Measurements from ENCODE around the gene SCG5. TPM values are rescaled to one million over a fixed set of nuclear protein-coding genes. Genes with fewer than 3 reads are reported as not detected.

The SCG5 gene
- polyA plus RNA-seq, 1 donor (not counting 4 experiments of a cell fraction or from before 2014, with no cell fraction given): 15.8 TPM

- FAIRE-seq: no peak
These were observed 59.1 kb downstream of the SCG5 start for GRCh38 chr15:32700501-32701150.

GRCh38 chr15:32701863-32702262 is 60.4 kb downstream of the SCG5 start:
- Histone ChIP-seq H3K4me2 (ENCODE audit: control insufficient read depth, extremely low read depth, insufficient read depth, low read depth, low read length) (no peak overlapping the region), H3K9ac (ENCODE audit: control insufficient read depth, extremely low read depth, insufficient read depth, low read length) (no peak overlapping the region), H3K27ac (ENCODE audit: control insufficient read depth, insufficient read depth, low read length) (no peak overlapping the region), H3K4me3 (ENCODE audit: control insufficient read depth in 2 of 3, extremely low read depth in 1 of 3, insufficient read depth in 2 of 3, low read depth in 1 of 3, low read length in 3 of 3) (no peak overlapping the region), H3K4me1 (ENCODE audit: control insufficient read depth, extremely low read depth, insufficient read depth, low read length) (peaks cover 15% of the 10 kb centered on the region), H4K20me1 (ENCODE audit: control insufficient read depth, extremely low read depth, insufficient read depth, low read length) (no peaks in the 10 kb centered on the region), H3K36me3 (ENCODE audit: control insufficient read depth in 2 of 2, extremely low read depth in 1 of 2, insufficient read depth in 2 of 2, low read length in 2 of 2) (no peaks in the 10 kb centered on the region), H3K27me3 (ENCODE audit: control insufficient read depth, extremely low read depth, insufficient read depth, low read length) (no peaks in the 10 kb centered on the region), H3K9me3 (ENCODE audit: control insufficient read depth, low read depth, low read length) (no peaks in the 10 kb centered on the region), H2AFZ (ENCODE audit: control insufficient read depth, low read length) (no peak overlapping the region), H3K9me1 (ENCODE audit: control insufficient read depth, extremely low read depth, insufficient read depth, low read length) (no peaks in the 10 kb centered on the region), H3K79me2 (ENCODE audit: control insufficient read depth, insufficient read depth, low read length) (no peaks in the 10 kb centered on the region)
- TF ChIP-seq CTCF (optimal IDR thresholded peaks at IDR 0.05 in 1 of 3, IDR thresholded peaks at IDR 0.05 in 1 of 3, conservative IDR thresholded peaks at IDR 0.05 in 1 of 3; ENCODE audit: extremely low read depth in 1 of 3, insufficient read depth in 2 of 3, low read length in 3 of 3): no peak
- no peak for TF ChIP-seq EZH2 (IDR thresholded peaks at IDR 0.05; ENCODE audit: low read length)
- dilution Hi-C loops (cut with MboI; ENCODE audit: extremely low pct_ligation_motif_present, low sequenced_read_pairs): no loop called here
- FAIRE-seq (no peak), DNase-seq (ENCODE audit: low read depth, low spot score) (no peak)

More at GRCh38 chr15:32700501-32701150, 59.1 kb downstream of the SCG5 start:
- TF ChIP-seq EZH2 (IDR thresholded peaks at IDR 0.05; ENCODE audit: low read length) (no peak), CTCF (optimal IDR thresholded peaks at IDR 0.05 in 1 of 3, IDR thresholded peaks at IDR 0.05 in 1 of 3, conservative IDR thresholded peaks at IDR 0.05 in 1 of 3; ENCODE audit: extremely low read depth in 1 of 3, insufficient read depth in 2 of 3, low read length in 3 of 3) (no peak)
- Histone ChIP-seq H3K9me1 (ENCODE audit: control insufficient read depth, extremely low read depth, insufficient read depth, low read length) (no peaks in the 10 kb centered on the region), H3K4me3 (ENCODE audit: control insufficient read depth in 2 of 3, extremely low read depth in 1 of 3, insufficient read depth in 2 of 3, low read depth in 1 of 3, low read length in 3 of 3) (no peak overlapping the region), H4K20me1 (ENCODE audit: control insufficient read depth, extremely low read depth, insufficient read depth, low read length) (no peaks in the 10 kb centered on the region), H3K79me2 (ENCODE audit: control insufficient read depth, insufficient read depth, low read length) (no peaks in the 10 kb centered on the region), H3K9me3 (ENCODE audit: control insufficient read depth, low read depth, low read length) (no peaks in the 10 kb centered on the region), H3K9ac (ENCODE audit: control insufficient read depth, extremely low read depth, insufficient read depth, low read length) (no peak overlapping the region), H3K27ac (ENCODE audit: control insufficient read depth, insufficient read depth, low read length) (no peak overlapping the region), H3K4me1 (ENCODE audit: control insufficient read depth, extremely low read depth, insufficient read depth, low read length) (peaks cover 2% of the 10 kb centered on the region), H2AFZ (ENCODE audit: control insufficient read depth, low read length) (no peak overlapping the region), H3K27me3 (ENCODE audit: control insufficient read depth, extremely low read depth, insufficient read depth, low read length) (no peaks in the 10 kb centered on the region), H3K36me3 (ENCODE audit: control insufficient read depth in 2 of 2, extremely low read depth in 1 of 2, insufficient read depth in 2 of 2, low read length in 2 of 2) (no peaks in the 10 kb centered on the region), H3K4me2 (ENCODE audit: control insufficient read depth, extremely low read depth, insufficient read depth, low read depth, low read length) (no peak overlapping the region)
- dilution Hi-C loops (cut with MboI; ENCODE audit: extremely low pct_ligation_motif_present, low sequenced_read_pairs): no loop called here
- DNase-seq (ENCODE audit: low read depth, low spot score): no peak
